Peyer's patch (tissue), 4 donors: ENCODE measurements around the gene SSTR5. TPM values are rescaled to one million over a fixed set of nuclear protein-coding genes. Genes with fewer than 3 reads are reported as not detected.

Experiments used
- DNase-seq, 3 donors: peaks; one replicate each; pipeline ENCODE4 v3.0.0-alpha.2; 2017 to 2019
- H3K27ac ChIP-seq, 4 donors: fragments of 200-600 bp; sonication (generic); one replicate each; pipeline ENCODE4 v1.5.1; 2016 to 2019
- H3K27me3 ChIP-seq, 2 donors: fragments of 200-600 bp; sonication (generic); one replicate each; pipeline ENCODE4 v1.5.1; 2019
- H3K36me3 ChIP-seq, 3 donors: fragments of 200-600 bp; sonication (generic); one replicate each; pipeline ENCODE4 v1.5.1; 2016 to 2019
- H3K4me1 ChIP-seq, 4 donors: fragments of 200-600 bp; sonication (generic); one replicate each; pipeline ENCODE4 v1.5.1; 2016 to 2019
- H3K4me3 ChIP-seq, 4 donors: fragments of 200-600 bp; sonication (generic); 1 replicate in 3 of 4; 2 replicates in 1 of 4; pipeline ENCODE4 v1.5.1; 2016 to 2019; ENCODE audit warnings: mild to moderate bottlenecking in 1 of 4
- H3K9me3 ChIP-seq, 4 donors: fragments of 200-600 bp; sonication (generic); one replicate each; pipeline ENCODE4 v1.5.1; 2016 to 2019; ENCODE audit warnings: mild to moderate bottlenecking in 1 of 4
- POLR2A ChIP-seq, 2 donors: fragments of 450-650 bp; IDR thresholded peaks; one replicate each; pipeline ENCODE4 v1.5.1; 2017; ENCODE audit warnings: antibody characterized with exemption in 2 of 2, mild to moderate bottlenecking in 2 of 2, moderate library complexity in 2 of 2
- total RNA-seq, 4 donors: library from RNA; depleted of rRNA; stranded (reverse); fragments of >200 nt; gene quantifications; one replicate each; pipeline ENCODE4 v1.1.0, GENCODE V29; 2016
- TF ChIP-seq, protein P1 (sequence below), 6 experiments: fragments of 450-650 bp in 4 of 6; fragments of 200-600 bp in 2 of 6; sonication (generic) in 1 of 6; IDR thresholded peaks; one replicate each; pipeline ENCODE4 v1.5.1; 2017 to 2019; ENCODE audit warnings: antibody characterized with exemption in 6 of 6, mild to moderate bottlenecking in 3 of 6, moderate library complexity in 1 of 6

Gene SSTR5
- total RNA-seq, 4 donors from 2014 or later = 1.5 to 2.1 TPM; not detected in 2

DNA sequence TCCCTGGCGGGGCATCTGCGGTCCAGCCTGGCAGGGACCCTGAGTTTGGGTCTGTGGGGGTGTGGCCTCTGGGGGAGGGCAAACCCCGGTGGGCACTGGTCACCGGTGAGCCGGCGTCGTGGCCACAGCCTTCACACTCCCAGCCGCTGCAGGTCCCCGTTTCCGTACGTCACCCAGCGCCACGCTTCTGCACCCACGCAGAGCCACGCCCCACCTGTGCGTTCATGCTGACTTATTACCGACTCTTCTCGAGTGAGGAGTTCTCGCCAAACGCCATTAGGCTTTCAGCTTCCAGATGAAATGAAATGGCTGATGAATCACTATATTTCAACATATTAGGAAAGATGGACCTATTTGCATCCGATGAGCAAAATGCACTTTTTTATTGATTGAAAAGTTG lies 8.8 kb upstream of the SSTR5 start:
- Histone ChIP-seq H3K36me3 (no peaks in the 10 kb centered on the region), H3K9me3 (peaks cover 0 to 6% (median 0%) of the 10 kb centered on the region in 4 donors), H3K27me3 (no peaks in the 10 kb centered on the region), H3K4me3 (no peak overlapping the region), H3K4me1 (no peaks in the 10 kb centered on the region), H3K27ac (no peak overlapping the region)
- TF ChIP-seq, protein P1, sequence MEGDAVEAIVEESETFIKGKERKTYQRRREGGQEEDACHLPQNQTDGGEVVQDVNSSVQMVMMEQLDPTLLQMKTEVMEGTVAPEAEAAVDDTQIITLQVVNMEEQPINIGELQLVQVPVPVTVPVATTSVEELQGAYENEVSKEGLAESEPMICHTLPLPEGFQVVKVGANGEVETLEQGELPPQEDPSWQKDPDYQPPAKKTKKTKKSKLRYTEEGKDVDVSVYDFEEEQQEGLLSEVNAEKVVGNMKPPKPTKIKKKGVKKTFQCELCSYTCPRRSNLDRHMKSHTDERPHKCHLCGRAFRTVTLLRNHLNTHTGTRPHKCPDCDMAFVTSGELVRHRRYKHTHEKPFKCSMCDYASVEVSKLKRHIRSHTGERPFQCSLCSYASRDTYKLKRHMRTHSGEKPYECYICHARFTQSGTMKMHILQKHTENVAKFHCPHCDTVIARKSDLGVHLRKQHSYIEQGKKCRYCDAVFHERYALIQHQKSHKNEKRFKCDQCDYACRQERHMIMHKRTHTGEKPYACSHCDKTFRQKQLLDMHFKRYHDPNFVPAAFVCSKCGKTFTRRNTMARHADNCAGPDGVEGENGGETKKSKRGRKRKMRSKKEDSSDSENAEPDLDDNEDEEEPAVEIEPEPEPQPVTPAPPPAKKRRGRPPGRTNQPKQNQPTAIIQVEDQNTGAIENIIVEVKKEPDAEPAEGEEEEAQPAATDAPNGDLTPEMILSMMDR (IDR thresholded peaks at IDR 0.05) = no peak
- no peak for TF ChIP-seq POLR2A (IDR thresholded peaks at IDR 0.05)
- no peak for DNase-seq

DNA sequence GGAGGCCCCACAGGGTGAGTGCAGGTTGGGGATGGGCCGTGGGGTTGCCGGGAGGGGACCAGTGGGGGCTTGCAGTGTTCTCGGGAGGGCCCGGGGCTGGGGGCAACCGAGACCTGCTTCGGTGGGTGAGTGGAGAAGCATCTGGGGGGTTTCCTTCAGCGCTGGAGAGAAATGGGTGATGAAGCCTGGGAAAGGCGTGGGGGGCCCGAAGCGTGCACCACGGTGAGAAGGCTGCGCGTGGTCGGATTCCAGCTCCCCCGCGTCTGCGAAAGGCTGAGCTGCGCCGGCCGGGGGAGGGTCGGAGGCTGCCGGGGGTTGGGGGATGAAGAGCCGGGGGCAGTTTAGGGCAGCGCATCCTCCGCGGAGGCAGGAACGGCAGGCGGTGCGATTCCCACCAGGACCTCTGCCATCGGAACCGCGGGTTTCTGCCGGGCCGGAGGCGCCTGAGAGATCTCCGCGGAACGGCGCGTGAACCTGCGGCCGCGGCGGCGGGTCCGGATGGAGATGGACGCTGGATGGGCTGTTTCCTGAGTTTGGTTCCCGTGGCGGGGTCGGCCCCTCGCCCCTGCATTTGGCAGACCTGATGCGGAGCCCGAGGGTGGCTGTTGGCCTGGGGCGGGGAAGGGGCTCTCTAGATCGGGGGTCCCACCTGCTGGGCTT lies 6.9 kb upstream of the SSTR5 start:
- no peak overlapping the region for H3K4me3 ChIP-seq
- no peaks in the 10 kb centered on the region for H3K36me3 ChIP-seq
- H3K9me3 ChIP-seq = no peaks in the 10 kb centered on the region
- H3K27ac ChIP-seq = no peak overlapping the region
- no peak for DNase-seq
- TF ChIP-seq POLR2A (IDR thresholded peaks at IDR 0.05) = no peak
- TF ChIP-seq, protein P1 (IDR thresholded peaks at IDR 0.05) = no peak
- no peaks in the 10 kb centered on the region for H3K27me3 ChIP-seq
- no peaks in the 10 kb centered on the region for H3K4me1 ChIP-seq

DNA sequence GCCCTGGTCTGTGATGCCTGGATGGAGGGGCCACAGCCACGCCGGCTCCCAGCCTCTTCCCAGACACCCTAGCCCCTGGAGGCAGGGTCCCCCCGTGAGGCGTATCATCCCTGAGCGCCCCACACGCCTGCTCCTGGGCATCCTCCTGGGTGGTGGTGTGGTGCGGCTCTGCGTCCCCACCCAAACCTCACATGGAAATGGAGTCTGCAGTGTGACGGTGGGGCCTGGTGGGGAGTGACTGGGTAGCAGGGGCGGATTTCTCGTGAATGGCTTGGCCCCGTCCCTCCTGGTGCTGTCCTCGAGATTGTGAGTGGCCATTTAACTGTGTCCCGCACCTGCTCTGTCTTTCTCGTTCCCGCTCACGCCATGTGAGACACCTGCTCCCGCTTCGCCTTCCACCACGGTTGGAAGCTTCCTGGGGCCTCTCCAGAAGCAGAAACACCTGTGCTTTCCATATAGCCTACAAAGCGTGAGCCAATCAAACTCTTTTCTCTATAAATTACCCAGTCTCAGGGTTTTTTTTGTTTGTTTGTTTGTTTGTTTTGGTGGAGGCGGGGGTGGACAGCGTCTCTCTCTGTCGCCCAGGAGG lies 5.9 kb upstream of the SSTR5 start:
- H3K4me1 ChIP-seq = no peaks in the 10 kb centered on the region
- H3K27ac ChIP-seq = no peak overlapping the region
- H3K36me3 ChIP-seq = no peaks in the 10 kb centered on the region
- TF ChIP-seq, protein P1 (IDR thresholded peaks at IDR 0.05) = no peak
- no peak for TF ChIP-seq POLR2A (IDR thresholded peaks at IDR 0.05)
- H3K27me3 ChIP-seq = peaks cover 0 to 8% of the 10 kb centered on the region in 2 donors
- H3K9me3 ChIP-seq = no peaks in the 10 kb centered on the region
- H3K4me3 ChIP-seq = no peak overlapping the region
- DNase-seq = no peak

DNA sequence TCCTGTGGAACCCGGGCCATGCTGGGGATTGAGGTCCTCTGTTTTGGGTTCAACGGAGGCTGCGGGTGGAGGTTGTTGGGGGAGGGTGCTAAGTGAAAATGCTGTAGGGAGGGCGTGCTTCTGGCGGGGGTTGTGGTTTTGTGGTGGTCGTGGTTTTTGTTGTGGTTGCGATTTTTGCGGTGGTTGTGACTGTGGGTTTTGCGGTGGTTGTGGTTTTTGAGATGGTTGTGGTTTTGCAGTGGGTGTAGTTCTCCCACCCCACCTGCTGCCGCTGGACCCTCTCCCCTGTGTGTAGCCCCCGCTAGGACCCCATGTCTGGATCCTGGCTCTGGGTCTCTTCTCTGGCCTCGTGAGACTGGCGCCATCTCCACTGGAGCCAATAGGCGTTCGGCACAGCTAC lies 4.9 kb upstream of the SSTR5 start:
- Histone ChIP-seq H3K27ac (no peak overlapping the region), H3K9me3 (no peaks in the 10 kb centered on the region), H3K36me3 (no peaks in the 10 kb centered on the region), H3K4me1 (no peaks in the 10 kb centered on the region), H3K4me3 (no peak overlapping the region), H3K27me3 (peaks cover 0 to 17% of the 10 kb centered on the region in 2 donors)
- DNase-seq = no peak
- TF ChIP-seq POLR2A (IDR thresholded peaks at IDR 0.05) = no peak
- TF ChIP-seq, protein P1 (IDR thresholded peaks at IDR 0.05) = no peak

- H3K27me3 ChIP-seq = peaks cover 0 to 20% of the 10 kb centered on the region in 2 donors
- no peak overlapping the region for H3K27ac ChIP-seq
- H3K4me3 ChIP-seq = no peak overlapping the region
- H3K4me1 ChIP-seq = no peaks in the 10 kb centered on the region
- no peak for DNase-seq
- no peaks in the 10 kb centered on the region for H3K36me3 ChIP-seq
- TF ChIP-seq, protein P1 (IDR thresholded peaks at IDR 0.05) = no peak
- TF ChIP-seq POLR2A (IDR thresholded peaks at IDR 0.05) = no peak
- no peaks in the 10 kb centered on the region for H3K9me3 ChIP-seq
Measured at GRCh38 chr16:1068451-1068850, 4.1 kb upstream of the SSTR5 start.
